GM12865 (cell line): ENCODE results near the gene GALNT9.

Source experiments
- DNase-seq: peaks from one replicate; pipeline ENCODE4 v3.0.0; 2010; ENCODE audit warnings: low read depth
- H3K4me3 ChIP-seq: 2 replicates; pipeline ENCODE4 v1.5.1; 2011; ENCODE audit warnings: mild to moderate bottlenecking, low read depth, low read length, control low read depth
- TF ChIP-seq, protein P1 (sequence below): IDR thresholded peaks from 2 replicates; pipeline ENCODE4 v1.5.1; 2011; ENCODE audit warnings: low read length, control low read depth, low read depth, inconsistent platforms; ENCODE audit not compliant: insufficient read depth; ENCODE audit errors: missing control alignments

The GALNT9 gene

DNA sequence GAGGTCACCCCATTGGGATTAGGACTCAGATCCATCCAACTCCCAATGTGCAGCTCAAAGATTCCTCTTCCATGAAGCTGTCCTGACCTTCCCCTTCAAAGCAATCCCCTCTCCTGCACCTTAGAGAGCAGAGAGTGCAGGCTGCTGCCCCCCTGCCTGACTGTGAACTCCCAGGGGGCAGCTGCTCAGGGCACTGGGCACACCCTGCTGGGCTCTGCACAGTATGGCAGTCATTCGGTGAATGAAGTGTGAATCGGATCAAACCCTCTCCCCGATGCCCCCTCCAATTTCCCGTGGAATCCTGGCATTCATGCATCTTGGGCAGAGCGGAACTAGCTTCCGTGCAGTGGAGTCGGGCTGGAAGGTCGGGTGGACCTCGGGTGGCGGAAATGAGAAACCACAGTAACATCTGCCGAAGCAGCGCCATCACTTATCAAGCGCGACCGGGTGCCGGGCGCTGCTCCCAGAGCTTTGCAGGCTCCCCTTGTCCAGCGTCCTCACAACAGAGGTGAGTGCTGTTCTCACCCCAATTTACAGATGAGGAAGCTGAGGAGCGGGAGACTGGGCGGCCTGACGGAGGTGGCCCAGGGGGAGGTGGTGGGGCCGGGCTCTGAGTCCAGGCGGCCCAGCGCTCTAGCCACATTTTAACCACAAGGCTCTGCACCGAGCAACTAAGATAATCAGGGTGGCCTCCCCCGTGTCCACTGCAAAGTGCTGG is 14.7 kb downstream of the GALNT9 start:
- H3K4me3 ChIP-seq = no peak overlapping the region
- no peak for DNase-seq
- TF ChIP-seq, protein P1, sequence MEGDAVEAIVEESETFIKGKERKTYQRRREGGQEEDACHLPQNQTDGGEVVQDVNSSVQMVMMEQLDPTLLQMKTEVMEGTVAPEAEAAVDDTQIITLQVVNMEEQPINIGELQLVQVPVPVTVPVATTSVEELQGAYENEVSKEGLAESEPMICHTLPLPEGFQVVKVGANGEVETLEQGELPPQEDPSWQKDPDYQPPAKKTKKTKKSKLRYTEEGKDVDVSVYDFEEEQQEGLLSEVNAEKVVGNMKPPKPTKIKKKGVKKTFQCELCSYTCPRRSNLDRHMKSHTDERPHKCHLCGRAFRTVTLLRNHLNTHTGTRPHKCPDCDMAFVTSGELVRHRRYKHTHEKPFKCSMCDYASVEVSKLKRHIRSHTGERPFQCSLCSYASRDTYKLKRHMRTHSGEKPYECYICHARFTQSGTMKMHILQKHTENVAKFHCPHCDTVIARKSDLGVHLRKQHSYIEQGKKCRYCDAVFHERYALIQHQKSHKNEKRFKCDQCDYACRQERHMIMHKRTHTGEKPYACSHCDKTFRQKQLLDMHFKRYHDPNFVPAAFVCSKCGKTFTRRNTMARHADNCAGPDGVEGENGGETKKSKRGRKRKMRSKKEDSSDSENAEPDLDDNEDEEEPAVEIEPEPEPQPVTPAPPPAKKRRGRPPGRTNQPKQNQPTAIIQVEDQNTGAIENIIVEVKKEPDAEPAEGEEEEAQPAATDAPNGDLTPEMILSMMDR = no peak

DNA sequence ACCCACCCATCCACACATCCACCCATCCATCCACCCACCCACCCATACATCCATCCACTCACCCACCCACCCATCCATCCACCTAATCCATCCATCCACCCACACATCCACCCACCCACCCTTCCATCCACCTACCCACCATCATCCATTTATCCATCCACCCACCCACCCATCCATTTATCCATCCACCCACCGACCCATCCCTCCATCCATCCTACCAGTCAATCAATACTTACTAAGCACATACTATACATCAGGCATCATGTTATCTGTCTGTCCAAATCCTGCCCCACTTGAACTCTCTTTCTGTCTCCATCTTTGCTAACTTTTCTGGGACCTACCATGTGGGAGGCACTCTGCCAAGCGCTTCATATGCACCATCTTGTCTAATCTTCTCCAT is 15.4 kb downstream of the GALNT9 start:
- DNase-seq = no peak
- TF ChIP-seq, protein P1 = no peak
- no peak overlapping the region for H3K4me3 ChIP-seq

DNA sequence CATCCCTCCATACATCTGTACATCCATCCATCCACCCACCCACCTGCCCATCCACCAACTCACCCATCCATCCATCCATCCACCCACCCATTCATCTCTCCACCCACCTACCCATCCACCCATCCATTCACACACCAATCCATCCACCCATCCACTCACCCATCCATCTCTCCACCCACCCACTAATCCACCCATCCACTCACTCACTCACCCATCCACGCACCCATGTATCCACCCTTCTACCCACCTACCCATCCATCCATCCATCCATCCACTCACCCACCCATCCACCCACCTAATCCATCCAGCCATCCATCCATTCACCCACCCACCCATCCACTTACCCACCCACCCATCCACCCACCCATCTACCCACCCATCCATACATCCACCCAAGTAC is 16.2 kb downstream of the GALNT9 start:
- H3K4me3 ChIP-seq = no peak overlapping the region
- TF ChIP-seq, protein P1 = no peak
- DNase-seq = no peak

DNA sequence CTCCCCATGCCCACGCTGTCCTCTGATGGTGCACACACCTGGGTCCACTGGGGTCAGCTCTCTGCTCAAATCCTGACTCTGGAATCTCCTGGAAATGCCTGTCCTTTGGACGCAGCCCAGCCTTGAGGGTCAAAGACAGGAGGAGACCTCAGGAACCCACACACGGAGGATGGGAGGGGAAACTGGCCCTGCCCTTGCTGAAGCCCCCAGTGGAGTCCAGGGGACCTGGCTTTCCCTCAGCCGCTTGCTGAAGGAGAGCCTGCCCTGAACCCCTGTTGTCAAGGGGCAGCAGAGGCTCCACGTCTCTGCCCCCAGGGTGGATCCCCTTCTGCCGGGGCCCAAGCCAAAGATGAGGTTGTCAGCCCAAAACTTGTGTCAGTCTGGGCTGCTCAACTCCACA is 16.9 kb downstream of the GALNT9 start:
- TF ChIP-seq, protein P1 = no peak
- DNase-seq = no peak
- no peak overlapping the region for H3K4me3 ChIP-seq

DNA sequence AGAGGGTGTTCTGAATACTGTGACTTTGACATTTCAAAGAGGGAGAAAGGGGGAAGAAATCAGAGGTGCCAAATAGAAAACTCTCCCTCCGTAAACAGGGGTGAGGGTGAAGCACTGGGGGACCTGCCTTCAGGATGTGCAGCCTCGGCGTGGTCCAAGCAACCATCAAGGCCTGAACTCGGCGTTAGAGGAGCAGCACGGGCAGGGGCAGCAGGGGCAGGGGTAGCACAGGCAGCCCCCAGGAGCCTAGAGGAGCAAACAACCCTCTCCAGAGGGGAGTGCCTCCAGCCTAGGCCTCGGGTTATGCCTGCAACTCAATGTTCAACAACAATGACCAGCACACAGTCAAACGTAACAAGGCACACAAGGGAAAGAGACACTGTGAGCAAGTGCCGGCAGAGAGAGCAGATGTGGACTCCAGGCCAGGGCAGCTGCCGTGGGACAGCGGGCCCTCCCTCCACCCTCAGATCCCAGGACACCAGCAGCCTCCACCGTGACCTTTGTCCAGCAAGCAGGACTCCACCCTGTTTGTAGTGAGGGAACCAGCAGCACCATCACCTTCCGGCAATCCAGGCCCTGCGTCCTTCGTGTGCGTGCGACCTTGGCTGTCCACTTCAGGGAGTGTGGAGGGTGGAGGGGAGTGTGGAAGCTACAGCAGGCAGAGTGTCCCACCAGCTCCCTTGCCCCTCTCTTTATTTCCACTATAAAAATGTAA is 18.0 kb downstream of the GALNT9 start:
- TF ChIP-seq, protein P1 = no peak
- no peak for DNase-seq
- H3K4me3 ChIP-seq = no peak overlapping the region

DNA sequence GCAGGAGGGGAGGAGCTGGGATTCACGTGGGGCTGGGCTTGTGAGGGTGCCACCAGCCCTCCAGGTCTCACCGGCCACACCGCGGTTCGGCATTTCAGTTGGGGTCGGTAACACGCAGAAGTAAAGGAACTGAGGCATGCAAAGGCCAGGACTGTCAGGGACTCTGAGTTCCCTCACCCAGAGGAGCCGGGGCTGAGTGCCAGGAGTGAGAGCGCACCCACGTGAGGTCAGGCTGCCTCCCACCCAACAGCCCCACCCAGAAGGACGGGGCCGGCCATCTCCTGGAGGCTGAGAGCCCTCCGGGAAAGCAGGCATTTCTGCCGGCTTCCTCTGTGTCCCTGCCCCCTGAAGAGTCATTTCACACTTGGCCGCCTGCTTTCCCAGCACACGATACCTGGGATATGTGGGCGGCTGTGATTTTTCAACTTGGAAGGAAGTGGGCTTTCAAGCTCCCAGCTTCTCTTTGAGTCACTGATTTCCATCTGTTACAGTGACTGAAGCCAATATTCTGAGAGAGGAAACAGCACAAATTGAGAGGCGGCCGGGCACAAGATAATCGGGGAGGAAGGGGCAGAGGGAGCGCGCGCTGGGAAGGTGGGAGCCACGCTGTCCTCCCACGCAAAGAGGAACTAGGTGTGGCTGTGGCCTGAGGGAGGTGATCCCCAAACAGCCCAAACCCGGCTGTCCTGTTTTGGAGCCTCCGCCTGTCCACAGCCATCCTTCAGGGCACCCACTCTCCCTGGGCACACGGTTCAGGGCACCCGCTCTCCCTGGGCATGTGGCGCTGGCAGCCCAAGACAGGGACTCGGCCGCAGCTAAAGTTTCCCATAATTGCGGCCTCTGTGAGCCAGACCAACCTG is 19.0 kb downstream of the GALNT9 start:
- TF ChIP-seq, protein P1 = no peak
- DNase-seq = no peak
- no peak overlapping the region for H3K4me3 ChIP-seq
